ENCODE results near the gene GLRX2. TPM values are rescaled to one million over a fixed set of nuclear protein-coding genes. Genes with fewer than 3 reads are reported as not detected.

Gene GLRX2
- total and polyA plus RNA-seq, 2 donors (not counting 1 experiment from before 2014, with no cell fraction given): 15.9 to 27.2 TPM

DNA sequence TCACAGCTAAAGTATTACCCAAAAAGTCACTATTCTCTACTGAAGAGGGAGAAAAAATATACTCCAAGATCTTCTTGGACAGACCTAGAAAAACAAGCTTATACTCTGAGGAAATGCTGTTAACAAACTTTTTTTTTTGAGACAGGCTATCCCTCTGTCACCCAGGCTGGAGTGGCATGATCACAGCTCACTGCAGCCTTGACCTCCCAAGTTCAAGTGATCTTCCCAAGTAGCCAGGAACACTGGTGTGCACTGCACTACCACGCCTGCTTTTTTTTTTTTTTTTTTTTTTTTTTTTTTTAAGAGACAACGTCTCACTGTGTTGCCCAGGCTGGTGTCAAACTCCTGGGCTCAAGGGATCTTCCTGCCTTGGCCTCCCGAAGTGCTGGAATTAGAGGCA lies 17.3 kb downstream of the GLRX2 start:
- no peak for DNase-seq (ENCODE audit: low read depth in 2 of 2)
- H3K27ac ChIP-seq (ENCODE audit: insufficient read depth, low read length): no peak overlapping the region
- H3K4me1 ChIP-seq (ENCODE audit: control insufficient read depth, extremely low read depth, insufficient read depth, low read length): no peaks in the 10 kb centered on the region
- H3K9ac ChIP-seq (ENCODE audit: insufficient read depth, low read length): no peak overlapping the region
- no peak overlapping the region for H2AFZ ChIP-seq (ENCODE audit: low read length)
- H3K79me2 ChIP-seq (ENCODE audit: control insufficient read depth, insufficient read depth, low read length): no peaks in the 10 kb centered on the region
- no peak for TF ChIP-seq EZH2 (IDR thresholded peaks at IDR 0.05; ENCODE audit: low read length, missing control alignments)
- TF ChIP-seq, protein P1, sequence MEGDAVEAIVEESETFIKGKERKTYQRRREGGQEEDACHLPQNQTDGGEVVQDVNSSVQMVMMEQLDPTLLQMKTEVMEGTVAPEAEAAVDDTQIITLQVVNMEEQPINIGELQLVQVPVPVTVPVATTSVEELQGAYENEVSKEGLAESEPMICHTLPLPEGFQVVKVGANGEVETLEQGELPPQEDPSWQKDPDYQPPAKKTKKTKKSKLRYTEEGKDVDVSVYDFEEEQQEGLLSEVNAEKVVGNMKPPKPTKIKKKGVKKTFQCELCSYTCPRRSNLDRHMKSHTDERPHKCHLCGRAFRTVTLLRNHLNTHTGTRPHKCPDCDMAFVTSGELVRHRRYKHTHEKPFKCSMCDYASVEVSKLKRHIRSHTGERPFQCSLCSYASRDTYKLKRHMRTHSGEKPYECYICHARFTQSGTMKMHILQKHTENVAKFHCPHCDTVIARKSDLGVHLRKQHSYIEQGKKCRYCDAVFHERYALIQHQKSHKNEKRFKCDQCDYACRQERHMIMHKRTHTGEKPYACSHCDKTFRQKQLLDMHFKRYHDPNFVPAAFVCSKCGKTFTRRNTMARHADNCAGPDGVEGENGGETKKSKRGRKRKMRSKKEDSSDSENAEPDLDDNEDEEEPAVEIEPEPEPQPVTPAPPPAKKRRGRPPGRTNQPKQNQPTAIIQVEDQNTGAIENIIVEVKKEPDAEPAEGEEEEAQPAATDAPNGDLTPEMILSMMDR (conservative IDR thresholded peaks at IDR 0.05 in 1 of 2, IDR thresholded peaks at IDR 0.05 in 1 of 2; ENCODE audit: low read depth in 1 of 2, low read length in 2 of 2): no peak
- H3K27me3 ChIP-seq (ENCODE audit: control insufficient read depth, insufficient read depth, low read length): no peaks in the 10 kb centered on the region
- no peak overlapping the region for H3K4me3 ChIP-seq (replicated peaks in 1 of 4; ENCODE audit: control extremely low read depth in 1 of 4, insufficient read depth in 1 of 4, low read depth in 3 of 4, low read length in 4 of 4)
- no peak overlapping the region for H3K4me2 ChIP-seq (ENCODE audit: extremely low read depth, insufficient read depth, low read length)
- H3K9me3 ChIP-seq (ENCODE audit: control insufficient read depth, insufficient read depth, low read depth, low read length): no peaks in the 10 kb centered on the region
- no peaks in the 10 kb centered on the region for H4K20me1 ChIP-seq (ENCODE audit: control insufficient read depth, extremely low read depth, insufficient read depth, low read length)
- peaks cover 3% of the 10 kb centered on the region for H3K36me3 ChIP-seq (ENCODE audit: control insufficient read depth, insufficient read depth, low read length)

DNA sequence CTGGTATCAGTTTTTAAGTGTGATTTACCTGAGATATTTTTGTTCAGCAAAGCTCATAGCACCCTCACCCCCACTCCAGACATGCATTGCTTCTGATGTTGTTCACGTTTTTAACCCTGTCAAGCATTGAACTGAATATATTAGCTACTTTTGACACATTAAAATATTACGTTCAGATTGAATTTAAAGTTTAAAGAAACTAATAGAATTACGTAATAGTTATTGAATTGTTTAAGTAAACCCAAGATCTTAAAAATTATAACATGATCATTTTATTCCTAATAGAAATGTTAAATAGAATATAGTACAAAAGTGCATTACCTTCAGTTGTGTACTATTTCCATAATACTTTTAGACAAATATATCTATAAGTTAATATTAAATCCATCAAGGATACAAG lies 18.9 kb downstream of the GLRX2 start:
- DNase-seq (ENCODE audit: low read depth in 2 of 2): no peak
- no peak overlapping the region for H3K4me2 ChIP-seq (ENCODE audit: extremely low read depth, insufficient read depth, low read length)
- no peak overlapping the region for H3K27ac ChIP-seq (ENCODE audit: insufficient read depth, low read length)
- no peaks in the 10 kb centered on the region for H3K79me2 ChIP-seq (ENCODE audit: control insufficient read depth, insufficient read depth, low read length)
- no peak overlapping the region for H3K9ac ChIP-seq (ENCODE audit: insufficient read depth, low read length)
- no peaks in the 10 kb centered on the region for H3K27me3 ChIP-seq (ENCODE audit: control insufficient read depth, insufficient read depth, low read length)
- no peaks in the 10 kb centered on the region for H4K20me1 ChIP-seq (ENCODE audit: control insufficient read depth, extremely low read depth, insufficient read depth, low read length)
- peaks cover 3% of the 10 kb centered on the region for H3K36me3 ChIP-seq (ENCODE audit: control insufficient read depth, insufficient read depth, low read length)
- H3K9me3 ChIP-seq (ENCODE audit: control insufficient read depth, insufficient read depth, low read depth, low read length): no peaks in the 10 kb centered on the region
- no peak overlapping the region for H2AFZ ChIP-seq (ENCODE audit: low read length)
- H3K4me1 ChIP-seq (ENCODE audit: control insufficient read depth, extremely low read depth, insufficient read depth, low read length): no peaks in the 10 kb centered on the region
- no peak overlapping the region for H3K4me3 ChIP-seq (replicated peaks in 1 of 4; ENCODE audit: control extremely low read depth in 1 of 4, insufficient read depth in 1 of 4, low read depth in 3 of 4, low read length in 4 of 4)
- TF ChIP-seq, protein P1 (conservative IDR thresholded peaks at IDR 0.05 in 1 of 2, IDR thresholded peaks at IDR 0.05 in 1 of 2; ENCODE audit: low read depth in 1 of 2, low read length in 2 of 2): no peak
- no peak for TF ChIP-seq EZH2 (IDR thresholded peaks at IDR 0.05; ENCODE audit: low read length, missing control alignments)

DNA sequence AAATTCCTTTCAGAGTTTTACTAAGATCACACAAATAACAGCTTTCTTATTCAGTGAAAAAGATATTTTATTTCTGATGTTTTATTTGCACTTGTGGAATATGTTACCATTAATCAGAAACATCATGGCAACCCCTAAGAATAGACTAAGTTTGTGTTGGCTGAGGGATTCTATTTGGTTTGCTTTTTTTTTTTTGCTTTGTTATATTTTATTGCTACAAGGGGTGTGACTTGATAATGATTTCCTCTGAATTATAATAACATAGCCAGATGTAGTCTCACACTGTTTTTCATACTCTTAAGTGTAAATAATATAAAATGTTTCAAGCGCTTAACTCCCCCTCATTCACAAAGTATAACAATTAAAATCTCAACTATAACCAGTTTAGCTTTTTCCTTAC lies 20.0 kb downstream of the GLRX2 start:
- no peak overlapping the region for H2AFZ ChIP-seq (ENCODE audit: low read length)
- H3K36me3 ChIP-seq (ENCODE audit: control insufficient read depth, insufficient read depth, low read length): peaks cover 3% of the 10 kb centered on the region
- no peak overlapping the region for H3K4me3 ChIP-seq (replicated peaks in 1 of 4; ENCODE audit: control extremely low read depth in 1 of 4, insufficient read depth in 1 of 4, low read depth in 3 of 4, low read length in 4 of 4)
- H3K4me2 ChIP-seq (ENCODE audit: extremely low read depth, insufficient read depth, low read length): no peak overlapping the region
- no peaks in the 10 kb centered on the region for H3K4me1 ChIP-seq (ENCODE audit: control insufficient read depth, extremely low read depth, insufficient read depth, low read length)
- TF ChIP-seq EZH2 (IDR thresholded peaks at IDR 0.05; ENCODE audit: low read length, missing control alignments): no peak
- TF ChIP-seq, protein P1 (conservative IDR thresholded peaks at IDR 0.05 in 1 of 2, IDR thresholded peaks at IDR 0.05 in 1 of 2; ENCODE audit: low read depth in 1 of 2, low read length in 2 of 2): no peak
- no peak overlapping the region for H3K27ac ChIP-seq (ENCODE audit: insufficient read depth, low read length)
- H4K20me1 ChIP-seq (ENCODE audit: control insufficient read depth, extremely low read depth, insufficient read depth, low read length): no peaks in the 10 kb centered on the region
- no peak for DNase-seq (ENCODE audit: low read depth in 2 of 2)
- H3K9ac ChIP-seq (ENCODE audit: insufficient read depth, low read length): no peak overlapping the region
- H3K27me3 ChIP-seq (ENCODE audit: control insufficient read depth, insufficient read depth, low read length): no peaks in the 10 kb centered on the region
- no peaks in the 10 kb centered on the region for H3K9me3 ChIP-seq (ENCODE audit: control insufficient read depth, insufficient read depth, low read depth, low read length)
- no peaks in the 10 kb centered on the region for H3K79me2 ChIP-seq (ENCODE audit: control insufficient read depth, insufficient read depth, low read length)
